ENCODE data around the gene AP3B1. TPM values are rescaled to one million over a fixed set of nuclear protein-coding genes. Genes with fewer than 3 reads are reported as not detected.
A peak's percentile ranks its signal among the peaks of the same experiment; 100 is the strongest.
"Not testable (repeated sequence)": the region's sequence is repeated elsewhere in the genome, so short reads cannot be mapped to it uniquely, and the experiment has no call there.

AP3B1 gene
- total RNA-seq, 1 donor from 2014 or later = 47.6 TPM

DNA sequence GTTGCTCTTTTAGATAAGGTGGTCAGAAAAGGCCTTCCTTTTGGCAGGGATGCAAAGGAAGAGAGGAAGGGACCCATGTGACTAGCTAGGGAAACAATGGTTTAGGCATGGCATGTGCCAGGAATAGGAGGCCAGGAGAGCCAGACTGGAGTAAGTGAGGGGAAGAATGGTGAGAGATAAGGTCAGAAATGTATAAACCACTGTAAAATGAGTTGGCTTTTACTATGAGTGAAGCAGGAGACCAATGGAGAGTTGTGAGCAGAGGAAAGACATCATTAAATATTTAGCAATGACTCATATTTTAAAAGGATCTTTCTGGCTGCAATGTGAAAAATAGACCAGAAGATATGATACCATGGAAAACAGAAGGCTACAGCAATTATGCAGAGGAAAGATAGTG lies 50.9 kb downstream of the AP3B1 start:
- DNase-seq = no peak

DNA sequence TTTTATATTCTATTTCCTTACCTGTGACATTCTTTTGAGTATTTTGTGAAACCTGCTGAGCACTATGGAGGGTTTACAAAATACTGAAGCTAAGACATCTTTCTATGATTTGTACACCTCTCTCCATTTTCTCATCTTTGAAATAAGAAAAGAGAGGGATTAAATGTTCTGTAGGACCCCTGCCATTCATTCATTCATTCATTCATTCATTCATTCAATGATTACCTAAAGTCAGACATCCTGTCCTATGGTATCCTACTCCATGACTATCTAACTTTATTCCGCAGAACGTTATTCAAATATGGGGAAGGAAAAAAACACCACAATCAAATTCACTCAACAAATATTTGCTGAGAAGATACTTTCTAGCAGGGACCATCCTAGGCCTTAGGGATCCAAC lies 51.4 kb downstream of the AP3B1 start:
- DNase-seq = no peak

DNA sequence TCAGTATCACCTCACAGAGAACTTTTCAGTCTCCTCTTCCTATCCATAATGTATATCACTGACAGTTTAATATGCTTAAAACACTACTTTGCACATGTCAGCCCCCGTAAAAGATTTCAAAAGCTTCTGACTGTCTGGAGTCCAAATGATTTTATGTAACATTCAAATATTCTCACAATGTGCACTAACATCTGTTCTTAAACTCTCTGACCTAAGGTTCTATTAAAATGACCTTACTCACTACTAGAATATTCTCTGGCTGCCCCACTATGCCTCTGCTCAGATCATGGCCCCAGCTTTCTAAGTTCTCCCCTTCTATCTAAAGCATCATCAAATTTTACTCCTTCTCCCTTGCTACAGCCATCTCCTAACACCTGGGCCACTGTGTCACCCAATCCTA lies 52.5 kb downstream of the AP3B1 start:
- no peak for DNase-seq

DNA sequence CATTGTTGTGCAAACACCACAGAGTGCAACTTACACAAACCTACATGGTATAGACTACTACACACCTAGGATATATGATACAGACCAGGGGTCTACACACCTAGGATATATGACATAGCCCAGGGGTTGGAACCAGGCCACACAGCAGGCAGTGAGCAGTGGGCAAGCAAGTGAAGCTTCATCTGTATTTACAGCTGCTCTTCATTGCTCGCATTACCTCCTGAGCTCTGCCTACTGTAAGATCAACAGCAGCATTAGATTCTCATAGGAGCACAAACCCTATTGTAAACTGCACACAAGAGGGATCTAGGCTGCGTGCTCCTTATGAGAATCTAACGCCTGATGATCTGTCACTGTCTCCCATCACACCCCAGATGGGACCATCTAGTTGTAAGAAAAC lies 56.6 kb downstream of the AP3B1 start:
- no peak for DNase-seq

DNA sequence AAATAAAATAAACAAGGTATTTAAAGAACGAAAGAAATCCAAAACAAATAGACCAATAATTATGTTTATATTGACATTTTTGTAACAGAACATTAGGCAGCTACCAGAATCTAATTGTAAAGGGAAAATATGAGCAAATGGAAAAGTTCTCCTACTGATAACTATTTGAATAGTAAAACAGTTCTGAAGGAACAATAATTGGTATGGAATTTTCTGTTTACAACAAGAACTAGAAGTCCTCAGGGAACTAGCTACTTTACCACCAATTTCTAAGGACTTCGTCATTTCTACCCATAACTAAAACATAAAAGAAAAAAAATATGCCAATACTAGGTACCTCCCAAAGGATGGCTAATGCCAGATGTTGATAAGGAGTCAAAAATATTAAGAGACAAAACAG lies 58.5 kb downstream of the AP3B1 start:
- DNase-seq = no peak

DNA sequence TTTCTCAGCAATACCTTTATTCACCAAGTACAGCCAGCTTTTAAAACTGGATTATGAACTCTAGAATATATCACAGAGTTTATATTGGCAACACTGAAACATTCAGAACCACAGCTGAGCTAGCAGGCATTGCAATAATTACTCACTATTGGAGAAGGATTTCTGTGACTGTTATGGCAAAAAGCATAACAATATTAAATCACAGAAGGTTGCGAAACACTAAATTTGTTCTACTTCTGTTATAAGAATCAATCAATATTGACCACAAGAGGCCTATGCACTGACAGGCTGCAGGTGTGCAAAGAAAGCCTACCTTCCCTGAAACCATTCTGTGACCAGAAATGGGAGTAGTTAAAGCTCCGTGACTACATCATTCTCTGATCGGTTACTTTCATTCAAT lies 59.2 kb downstream of the AP3B1 start:
- no peak for DNase-seq

DNA sequence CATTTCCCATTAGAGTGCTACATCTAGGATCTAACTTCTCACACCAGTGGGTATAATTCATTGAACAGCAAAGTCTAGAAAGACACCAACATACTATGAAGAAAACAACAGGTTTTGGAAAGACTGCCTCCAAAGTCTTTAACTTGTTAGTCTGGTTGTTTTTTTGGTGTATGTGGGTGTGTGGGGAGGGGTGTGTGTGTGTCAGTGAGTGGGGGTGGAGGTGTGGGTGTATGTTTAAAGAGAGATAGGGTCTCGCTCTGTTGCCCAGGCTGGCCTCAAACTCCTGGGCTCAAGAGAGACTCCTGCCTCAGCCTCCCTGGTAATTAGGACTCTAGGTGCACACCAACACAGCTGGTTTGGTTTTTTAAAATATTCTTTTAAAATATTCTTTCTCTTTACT lies 59.7 kb downstream of the AP3B1 start:
- no peak for DNase-seq

DNA sequence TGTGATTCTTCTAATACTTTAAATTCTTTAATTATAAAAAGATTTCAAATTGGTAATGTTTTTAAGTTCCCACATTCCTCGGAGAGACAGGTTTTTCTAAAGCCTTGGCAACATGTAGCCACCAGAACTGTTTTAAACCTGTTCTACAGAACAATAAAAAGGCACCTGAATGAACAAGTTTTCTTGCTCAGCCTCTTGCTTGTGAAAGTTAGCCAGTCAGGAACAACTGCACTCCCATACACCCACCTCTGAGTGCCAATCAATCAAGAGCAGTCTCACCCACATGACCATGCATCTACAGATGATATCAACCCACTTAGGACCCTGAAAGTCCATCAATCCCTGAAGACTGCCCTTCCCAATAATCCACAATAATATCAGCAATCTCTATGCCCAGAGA lies 62.3 kb downstream of the AP3B1 start:
- no peak for DNase-seq

DNA sequence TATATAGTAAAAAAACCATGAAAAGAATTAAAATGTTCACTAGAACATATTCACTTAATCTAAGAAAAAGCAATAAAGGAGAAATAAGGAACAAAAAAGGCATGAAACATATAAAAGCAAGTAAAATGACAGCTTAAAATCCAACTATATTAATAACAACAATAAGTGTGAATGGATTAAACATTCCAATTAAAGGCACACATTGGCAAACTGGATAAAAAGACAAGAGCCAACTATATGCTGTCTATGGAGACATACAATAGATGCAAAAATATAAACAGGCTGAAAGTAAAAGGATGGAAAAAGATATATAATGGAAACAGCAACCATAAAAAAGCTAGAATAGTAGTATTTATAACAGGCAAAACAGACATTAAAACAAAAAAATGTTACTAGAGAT lies 70.1 kb downstream of the AP3B1 start:
- DNase-seq = no peak

DNA sequence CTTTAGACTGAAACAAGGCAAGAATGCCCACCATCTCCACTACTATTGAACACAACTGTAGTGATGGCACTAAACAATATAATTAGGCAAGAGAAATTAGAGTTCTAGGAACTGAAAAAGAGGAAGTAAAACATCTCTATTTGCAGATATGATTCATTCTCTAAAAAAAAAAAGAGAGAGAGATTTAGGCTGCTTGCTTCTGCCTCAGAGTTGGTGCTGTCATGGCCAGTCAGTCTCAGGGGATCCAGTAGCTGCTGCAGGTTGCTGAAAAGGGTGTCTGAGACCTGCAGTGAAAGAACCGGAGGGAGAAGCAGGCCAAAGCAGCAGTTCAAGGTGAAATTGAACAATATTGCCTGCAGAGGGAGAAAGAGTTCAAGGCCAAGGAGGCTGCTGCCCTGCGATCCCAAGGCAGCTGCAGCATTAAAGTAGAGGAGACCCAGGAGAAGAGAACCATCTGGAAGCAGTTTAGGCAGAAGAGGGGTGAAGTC lies 72.5 kb downstream of the AP3B1 start:
- DNase-seq = no peak

DNA sequence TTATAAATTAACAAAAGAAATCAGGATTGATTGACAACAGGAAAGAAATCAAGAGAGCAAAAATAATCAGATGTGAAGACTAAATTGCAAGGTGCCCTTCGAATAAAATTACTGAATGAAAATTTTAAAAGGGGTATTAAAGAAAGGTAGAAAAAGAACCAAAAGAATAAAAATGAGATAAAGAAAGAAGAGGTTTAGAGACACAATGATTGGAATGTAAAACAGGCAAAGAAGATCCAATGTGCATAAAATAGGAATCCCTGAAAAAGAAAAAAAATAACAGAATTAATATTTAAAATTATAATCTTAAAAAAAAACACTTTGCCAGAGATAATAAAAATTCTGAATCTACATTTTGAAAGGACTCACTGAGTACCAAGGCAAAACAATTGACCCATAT lies 73.0 kb downstream of the AP3B1 start:
- DNase-seq = no peak

DNA sequence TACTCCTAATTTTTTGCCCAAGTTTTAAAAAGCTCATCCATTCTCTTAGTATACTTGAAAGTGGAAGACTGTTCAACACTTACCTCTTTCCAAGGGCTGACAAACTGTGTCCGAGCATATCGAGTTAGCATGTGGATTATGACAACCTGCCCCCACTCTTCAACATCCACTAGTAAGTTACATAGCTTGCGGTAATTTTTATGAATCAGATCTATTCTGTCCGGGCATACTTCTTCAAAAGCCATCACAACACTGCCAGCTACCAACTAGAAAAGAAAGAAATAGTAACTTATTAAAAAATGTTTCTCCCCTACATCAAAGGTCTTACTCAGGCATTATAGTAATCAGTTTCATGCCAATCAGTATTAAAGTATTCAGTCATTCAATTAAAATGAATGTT lies 78.5 kb downstream of the AP3B1 start:
- no peak for DNase-seq

DNA sequence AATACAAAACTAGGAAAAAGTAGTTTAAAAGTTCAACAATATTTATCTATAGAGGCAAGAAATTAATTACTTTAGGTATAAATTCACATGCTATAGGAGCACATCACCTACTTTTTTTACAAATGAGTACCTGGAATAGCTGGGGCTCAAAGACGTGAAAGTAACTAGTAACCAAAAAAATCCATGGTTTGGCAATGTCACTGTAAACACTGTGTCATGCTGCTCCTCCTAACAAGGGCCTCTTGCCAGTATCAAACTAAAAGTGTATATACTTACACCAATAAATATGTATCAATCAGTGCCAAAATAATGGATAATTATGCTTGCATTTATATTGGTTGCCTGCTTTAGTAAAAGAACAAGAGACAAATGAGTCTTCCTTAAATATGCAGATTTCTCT lies 78.9 kb downstream of the AP3B1 start:
- no peak for DNase-seq

DNA sequence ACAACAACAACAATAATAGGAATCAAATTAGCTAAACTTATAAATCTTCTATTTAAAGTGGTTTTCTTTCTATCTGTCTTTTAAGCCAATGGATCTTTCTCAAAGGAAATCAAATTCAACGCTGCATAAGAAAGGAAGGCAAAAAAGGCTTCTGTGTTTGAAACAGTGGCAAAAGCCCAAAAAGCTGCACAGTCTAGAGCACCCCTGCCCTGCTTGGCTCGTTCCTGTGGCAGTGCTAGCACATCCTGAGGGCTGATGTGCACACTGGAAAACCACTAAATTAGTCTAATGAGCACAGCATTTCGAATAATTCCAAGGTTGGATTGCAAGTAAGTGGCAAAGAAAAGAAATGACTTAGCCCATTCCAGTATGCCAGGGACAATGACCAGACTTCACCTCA lies 80.7 kb downstream of the AP3B1 start:
- no peak for DNase-seq

DNA sequence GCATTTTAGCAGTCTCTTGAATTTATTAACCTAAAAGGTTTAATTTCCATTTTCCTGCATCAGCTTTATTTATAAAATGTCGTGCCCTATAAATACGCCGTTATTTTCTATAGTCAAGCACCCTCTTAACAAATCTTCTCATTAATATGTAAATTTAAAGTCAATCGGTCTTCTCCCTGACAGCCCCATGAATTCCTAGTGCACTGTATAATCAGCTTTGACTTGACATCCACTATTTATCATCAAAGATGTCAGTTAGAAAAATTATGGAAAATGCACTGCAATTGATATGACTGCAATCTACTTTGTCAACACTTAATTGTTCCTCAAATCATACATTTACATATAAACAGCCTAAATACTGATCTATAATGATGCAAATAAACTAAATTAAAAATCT lies 83.4 kb downstream of the AP3B1 start:
- DNase-seq = no peak

DNA sequence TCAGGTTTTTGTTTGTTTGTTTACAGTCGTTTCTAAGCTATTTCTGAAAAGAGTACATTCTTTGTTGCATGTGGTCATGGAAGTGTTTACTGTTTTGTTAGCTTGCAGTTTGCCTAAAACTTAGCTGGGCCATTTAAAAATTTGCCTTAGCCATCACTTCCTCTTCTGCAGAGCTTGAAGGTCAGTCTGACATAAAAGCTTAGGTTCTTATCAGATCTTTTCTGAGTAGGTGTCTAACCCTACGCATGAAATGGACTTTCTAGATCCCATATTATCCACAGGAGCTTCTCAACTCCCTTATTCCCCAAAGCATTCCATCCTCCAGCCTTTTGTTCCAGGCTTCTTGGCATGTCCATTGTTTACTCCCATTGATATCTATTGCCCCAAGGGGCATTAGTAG lies 90.3 kb downstream of the AP3B1 start:
- no peak for DNase-seq

DNA sequence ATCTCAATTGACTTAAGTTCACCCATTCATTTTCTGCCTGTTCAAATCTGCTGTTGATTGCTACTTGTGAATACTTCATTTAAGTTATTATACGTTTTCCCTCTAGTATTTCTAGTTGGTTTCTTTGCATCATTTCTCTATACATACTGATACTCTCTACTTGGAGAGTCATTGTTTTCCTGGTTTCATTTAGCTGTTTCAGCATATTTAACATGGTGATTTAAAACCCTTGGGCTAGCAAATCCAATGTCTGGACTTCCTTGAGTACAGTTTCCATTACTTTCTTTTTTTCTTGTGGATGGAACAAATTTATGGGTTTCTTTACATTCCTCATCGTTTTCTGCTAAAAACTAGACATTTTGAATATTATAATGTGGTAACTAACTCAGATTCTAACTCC lies 90.7 kb downstream of the AP3B1 start:
- no peak for DNase-seq

DNA sequence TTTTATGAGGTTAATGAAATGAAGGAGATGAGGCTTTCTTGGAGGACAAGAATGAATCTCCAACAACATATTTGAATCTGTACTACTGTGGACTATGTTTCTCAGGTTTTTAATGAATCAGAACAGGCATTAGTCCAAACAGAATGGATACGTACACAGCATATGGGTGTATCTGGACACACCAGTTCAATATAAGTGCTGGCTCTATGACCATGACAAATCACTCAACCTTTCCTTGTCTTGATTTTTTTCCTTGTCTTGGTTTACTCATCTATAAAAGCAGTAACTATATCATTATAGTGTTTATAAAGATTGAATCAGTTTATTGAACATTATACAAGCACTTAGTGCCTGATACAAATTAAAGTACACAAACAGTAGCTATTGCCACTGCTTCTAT lies 104.1 kb downstream of the AP3B1 start:
- DNase-seq = no peak

DNA sequence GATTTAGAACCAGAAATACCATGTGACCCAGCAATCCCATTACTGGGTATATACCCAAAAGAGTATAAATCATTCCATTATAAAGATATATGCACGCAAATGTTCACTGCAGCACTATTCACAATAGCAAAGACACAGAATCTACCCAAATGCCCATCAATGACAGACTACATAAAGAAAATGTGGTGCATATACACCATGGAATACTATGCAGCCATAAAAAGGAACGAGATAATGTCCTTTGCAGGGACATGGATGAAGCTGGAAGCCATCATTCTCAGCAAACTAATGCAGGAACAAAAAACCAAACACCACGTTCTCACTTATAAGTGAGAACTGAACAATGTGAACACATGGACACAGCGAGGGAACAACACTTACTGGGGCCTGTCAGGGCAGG lies 105.8 kb downstream of the AP3B1 start:
- DNase-seq = not testable (repeated sequence)

DNA sequence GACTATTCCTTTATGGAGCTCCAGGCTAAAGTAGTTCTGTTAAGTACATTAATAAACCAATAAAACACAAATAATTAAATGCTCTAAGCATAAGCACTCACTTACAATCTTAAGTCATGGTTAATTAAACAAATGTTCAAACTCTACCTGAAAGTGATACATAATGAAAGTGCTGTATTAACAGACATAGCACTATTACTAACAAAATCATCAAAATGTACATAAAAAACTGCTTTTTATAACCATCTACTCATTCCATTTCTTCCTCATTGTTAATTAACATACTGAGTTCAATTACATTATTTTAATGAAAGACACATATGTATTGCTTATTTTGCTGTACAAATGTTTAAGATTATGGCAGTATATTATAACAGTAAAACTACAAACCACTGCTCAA lies 107.3 kb downstream of the AP3B1 start:
- DNase-seq = no peak

DNA sequence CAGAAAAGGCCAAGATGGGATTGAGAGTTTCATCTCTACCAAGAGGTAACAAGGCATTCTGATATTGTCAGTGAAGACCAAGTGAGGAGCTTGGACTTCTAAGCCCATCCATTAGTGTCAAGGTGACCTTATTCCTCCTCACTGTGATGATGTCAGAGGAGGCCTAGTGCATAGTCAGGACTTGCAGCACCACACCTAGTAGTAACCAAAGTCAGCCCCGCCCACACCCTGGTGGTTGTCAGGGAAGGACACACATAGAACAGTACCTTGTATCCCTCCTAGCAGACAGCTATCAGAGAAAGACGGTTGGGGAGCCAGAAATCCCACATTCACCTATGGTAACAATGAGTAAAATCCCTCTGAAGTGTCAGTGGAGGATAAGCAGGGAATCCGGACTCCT lies 111.7 kb downstream of the AP3B1 start:
- no peak for DNase-seq

DNA sequence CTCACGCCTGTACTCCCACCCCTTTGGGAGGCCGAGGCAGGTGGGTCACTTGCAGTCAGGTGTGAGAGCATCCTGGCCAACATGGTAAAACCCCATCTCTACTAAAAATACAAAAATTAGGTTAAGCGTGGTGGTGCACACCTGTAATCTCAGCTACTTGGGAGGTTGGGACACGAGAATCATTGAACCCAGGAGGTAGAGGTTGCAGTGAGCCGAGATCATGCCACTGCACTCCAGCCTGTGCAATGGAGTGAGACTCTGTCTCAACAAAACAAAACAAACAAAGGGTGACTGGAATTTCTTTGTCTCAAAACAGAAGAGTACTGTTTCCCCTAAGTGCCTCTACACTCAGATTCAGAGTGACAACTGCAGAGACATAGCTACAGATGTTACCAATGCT lies 116.1 kb downstream of the AP3B1 start:
- no peak for DNase-seq

DNA sequence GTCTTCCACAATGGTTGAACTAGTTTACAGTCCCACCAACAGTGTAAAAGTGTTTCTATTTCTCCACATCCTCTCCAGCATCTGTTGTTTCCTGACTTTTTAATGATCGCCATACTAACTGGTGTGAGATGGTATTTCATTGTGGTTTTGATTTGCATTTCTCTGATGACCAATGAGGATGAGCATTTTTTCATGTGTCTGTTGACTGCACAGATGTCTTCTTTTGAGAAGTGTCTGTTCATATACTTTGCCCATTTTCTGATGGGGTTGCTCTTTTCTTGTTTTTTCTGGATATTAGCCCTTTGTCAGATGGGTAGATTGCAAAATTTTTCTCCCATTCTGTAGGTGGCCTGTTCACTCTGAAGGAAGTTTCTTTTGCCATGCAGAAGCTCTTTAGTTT lies 124.2 kb downstream of the AP3B1 start:
- not testable (repeated sequence) for DNase-seq

DNA sequence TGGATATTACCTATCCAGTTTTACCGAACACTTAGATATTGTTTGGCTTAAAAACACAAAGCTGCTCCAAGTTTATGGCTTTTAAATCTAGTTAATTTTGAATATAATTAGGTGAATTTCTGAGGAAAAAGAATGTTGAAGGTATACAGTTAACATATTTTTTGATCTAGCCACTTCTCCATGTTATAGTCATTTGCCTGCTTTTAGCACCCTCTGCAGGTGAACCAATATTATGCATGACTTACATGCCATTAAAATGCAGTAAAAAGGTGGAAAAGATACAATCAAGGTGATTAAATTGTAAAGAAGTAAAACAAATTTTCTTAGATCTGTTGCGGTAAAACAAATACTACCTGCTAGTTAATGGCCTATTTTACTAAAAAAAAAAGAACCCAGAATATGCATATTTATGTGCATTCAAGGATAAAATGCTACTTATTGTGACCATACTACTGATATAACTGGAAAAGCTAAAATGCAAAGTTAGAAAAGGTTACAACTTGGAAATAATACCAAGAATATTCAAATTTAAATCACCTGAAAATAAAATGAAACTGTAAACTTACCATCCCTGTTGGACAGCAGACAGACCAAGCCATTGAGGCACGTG lies 132.1 kb downstream of the AP3B1 start:
- peak; percentile 45 for DNase-seq

DNA sequence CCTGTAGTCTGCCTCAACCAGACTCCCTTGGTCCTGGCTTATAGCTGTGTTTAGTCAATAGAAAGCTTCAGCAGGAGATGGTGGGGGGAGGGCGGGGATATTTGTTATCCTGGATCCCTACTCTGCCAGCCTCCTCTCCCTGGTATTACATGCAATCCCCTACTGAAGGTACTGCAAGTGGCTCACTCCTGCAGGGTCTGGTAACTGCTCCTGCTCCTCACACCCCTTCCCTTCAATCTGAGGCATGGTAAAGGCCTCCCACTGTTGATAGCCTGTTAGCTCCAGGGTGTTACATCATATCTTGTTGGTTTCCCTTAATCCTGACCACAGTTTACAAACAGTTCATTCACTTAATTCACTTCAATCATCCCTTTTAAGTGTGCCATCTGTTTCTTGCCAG lies 137.5 kb downstream of the AP3B1 start:
- no peak for DNase-seq

All from tongue (tissue), 2 donors.